Frontal cortex (tissue), 4 donors: ENCODE measurements around the gene OSTF1. TPM values are rescaled to one million over a fixed set of nuclear protein-coding genes. Genes with fewer than 3 reads are reported as not detected.
A peak's percentile ranks its signal among the peaks of the same experiment; 100 is the strongest.

Experiments used
- DNase-seq, 2 donors: peaks; one replicate each; pipeline ENCODE4 v3.0.0; 2012; ENCODE audit warnings: low spot score in 2 of 2
- FAIRE-seq: peaks from 2 replicates; lab custom pipeline; 2012; peaks lifted over from hg19 to GRCh38; lab: Jason Lieb, UNC
- total RNA-seq: library from RNA; depleted of rRNA; stranded (reverse); fragments of >200 nt; gene quantifications from one replicate; pipeline ENCODE4 v1.2.3, GENCODE V29; 2014
- donor health status: control.
- donor health status: control.
- donor health status: control.

OSTF1 gene
- total RNA-seq, 1 donor from 2014 or later = 11.8 TPM

GRCh38 chr9:75149841-75150241 lies 61.5 kb downstream of the OSTF1 start:
- no peak for DNase-seq
- no peak for FAIRE-seq

DNA sequence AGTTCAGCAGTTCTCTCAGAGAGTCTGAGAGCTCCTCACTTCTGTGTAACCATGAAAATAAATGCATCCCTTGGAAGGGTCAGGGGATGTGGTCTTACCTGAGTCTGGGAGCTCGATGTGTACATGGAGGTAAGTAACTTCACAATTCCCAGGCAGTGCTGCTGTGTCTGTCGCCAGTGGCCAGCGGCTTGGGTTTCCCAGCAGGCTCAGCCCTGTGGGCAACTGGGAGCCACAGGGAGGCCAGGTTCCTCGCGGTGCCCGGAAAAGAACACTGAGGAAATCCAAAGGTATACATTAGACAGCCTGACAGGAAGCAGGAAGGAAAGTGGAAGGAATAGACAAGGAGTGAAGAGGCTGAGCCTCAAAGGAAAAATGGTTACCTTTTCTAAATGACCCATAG lies 62.2 kb downstream of the OSTF1 start:
- FAIRE-seq (no peak), DNase-seq (no peak)

- DNase-seq (no peak), FAIRE-seq (no peak)
Observed at GRCh38 chr9:75152416-75152815, 64.1 kb downstream of the OSTF1 start.

- DNase-seq (no peak), FAIRE-seq (no peak)
Observed at GRCh38 chr9:75156858-75157257, 68.5 kb downstream of the OSTF1 start.

DNA sequence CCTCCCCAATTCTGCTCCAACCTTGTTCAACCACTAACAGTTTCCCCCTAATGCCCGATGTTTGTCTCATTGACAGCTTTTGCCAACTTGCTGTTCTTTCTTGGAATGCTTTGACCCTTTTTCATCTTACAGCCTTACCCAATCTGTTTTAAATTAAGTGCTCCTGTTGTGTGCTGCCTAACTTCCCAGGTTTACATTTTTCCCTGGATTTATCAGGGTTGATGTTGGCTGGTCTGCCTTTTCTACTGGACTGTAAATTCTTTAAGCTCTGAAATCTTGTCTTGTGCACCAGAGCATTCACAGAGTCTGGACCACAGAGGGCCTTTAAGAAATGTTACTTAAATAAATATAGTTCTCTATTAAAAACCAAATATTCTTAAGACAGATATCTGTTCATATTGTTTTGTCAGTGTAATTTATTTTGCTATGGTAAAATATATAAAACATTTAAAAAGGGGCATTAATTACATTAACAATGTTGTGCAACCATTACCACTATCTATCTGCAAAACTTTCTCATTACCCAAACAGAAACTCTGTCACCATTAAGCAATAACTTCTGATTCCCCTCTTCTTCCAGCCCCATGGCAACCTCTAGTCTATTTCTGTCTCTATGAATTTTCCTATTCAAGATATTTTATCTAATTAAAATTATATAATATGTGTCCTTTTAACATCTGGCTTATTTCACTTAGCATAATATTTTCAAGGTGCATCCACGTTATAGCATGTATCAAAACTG lies 73.0 kb downstream of the OSTF1 start:
- FAIRE-seq = no peak
- no peak for DNase-seq

GRCh38 chr9:75163764-75164163 lies 75.5 kb downstream of the OSTF1 start:
- FAIRE-seq (no peak), DNase-seq (no peak)

- FAIRE-seq = peak; percentile 42
Observed at GRCh38 chr9:75164573-75164972, 76.3 kb downstream of the OSTF1 start.

DNA sequence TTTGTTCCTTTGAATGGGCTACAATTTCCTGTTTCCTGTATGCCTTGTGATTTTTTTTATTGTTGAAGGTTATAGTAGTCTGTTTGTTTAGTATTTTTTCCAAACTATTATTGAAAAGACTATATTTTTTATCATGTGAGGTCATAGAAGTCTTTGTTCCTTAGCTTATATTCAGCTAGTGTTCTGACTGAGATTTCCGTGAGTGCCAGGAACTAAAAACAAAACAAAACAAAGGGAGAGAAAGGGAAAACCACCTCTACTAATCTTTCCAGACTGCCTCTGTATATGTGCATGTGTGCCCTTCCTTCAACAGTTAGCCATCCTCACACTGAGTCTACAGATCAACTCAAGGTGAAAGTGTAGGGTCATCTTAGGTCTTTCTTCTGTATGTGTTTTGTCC lies 79.0 kb downstream of the OSTF1 start:
- no peak for DNase-seq
- no peak for FAIRE-seq

More at GRCh38 chr9:75164573-75164972, 76.3 kb downstream of the OSTF1 start:
- no peak for DNase-seq

- DNase-seq = no peak
- FAIRE-seq = no peak
Observed at GRCh38 chr9:75168270-75169178, 80.2 kb downstream of the OSTF1 start.

GRCh38 chr9:75169623-75170022 lies 81.3 kb downstream of the OSTF1 start:
- DNase-seq (no peak), FAIRE-seq (no peak)

GRCh38 chr9:75170898-75171360 lies 82.6 kb downstream of the OSTF1 start:
- FAIRE-seq (no peak), DNase-seq (no peak)

GRCh38 chr9:75175395-75175794 lies 87.1 kb downstream of the OSTF1 start:
- DNase-seq (no peak), FAIRE-seq (no peak)

DNA sequence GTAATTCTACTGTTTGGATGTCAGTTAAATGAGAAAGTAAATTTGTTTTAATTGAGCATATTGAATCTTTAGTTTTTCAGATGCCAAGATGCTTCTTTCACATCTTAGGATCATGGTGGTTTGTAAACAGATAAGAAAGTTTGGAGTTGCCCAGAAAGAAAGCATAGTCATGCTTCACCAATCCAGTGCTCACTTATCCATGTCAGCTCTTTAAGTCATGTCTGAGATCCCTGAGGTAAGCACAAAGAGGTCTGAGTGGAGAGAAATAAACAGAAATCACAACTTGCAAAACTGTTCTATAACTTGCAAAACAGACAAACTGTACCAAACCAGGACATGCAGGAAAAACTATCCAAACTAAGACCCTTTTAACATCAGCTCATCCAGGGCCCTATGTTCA lies 87.7 kb downstream of the OSTF1 start:
- FAIRE-seq = no peak
- no peak for DNase-seq

GRCh38 chr9:75181750-75182149 lies 93.4 kb downstream of the OSTF1 start:
- no peak for FAIRE-seq
- DNase-seq = no peak

DNA sequence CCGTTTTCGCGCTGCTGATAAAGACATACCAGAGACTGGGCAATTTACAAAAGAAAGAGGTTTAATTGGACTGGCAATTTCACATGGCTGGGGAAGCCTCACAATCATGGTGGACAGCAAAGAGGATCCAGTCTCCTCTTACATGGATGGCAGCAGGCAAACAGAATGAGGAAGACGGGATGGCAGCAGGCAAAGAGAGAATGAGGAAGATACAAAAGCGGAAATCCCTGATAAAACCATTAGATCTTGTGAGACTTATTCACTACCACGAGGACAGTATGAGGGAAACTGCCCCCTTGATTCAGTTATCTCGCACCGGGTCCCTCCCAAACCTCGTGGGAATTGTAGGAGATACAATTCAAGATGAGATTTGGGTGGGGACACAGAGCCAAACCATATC lies 95.0 kb downstream of the OSTF1 start:
- FAIRE-seq = no peak
- no peak for DNase-seq

DNA sequence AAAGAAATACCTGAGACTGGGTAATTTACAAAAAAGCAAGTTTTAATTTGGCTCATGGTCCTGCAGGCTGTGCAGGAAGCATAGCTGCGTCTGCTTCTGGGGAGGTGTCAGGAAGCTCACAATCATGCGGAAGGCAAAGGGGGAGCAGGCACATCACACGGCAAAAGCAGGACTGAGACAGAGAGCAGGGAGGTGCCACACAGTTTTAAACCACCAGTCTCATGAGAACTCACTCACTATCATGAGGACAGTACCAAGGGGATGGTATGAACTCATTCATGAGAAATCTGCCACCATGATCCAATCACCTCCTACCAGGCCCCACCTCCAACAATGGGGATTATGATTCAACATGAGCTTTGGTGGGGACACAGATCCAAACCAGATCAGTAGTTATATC lies 96.2 kb downstream of the OSTF1 start:
- no peak for DNase-seq
- FAIRE-seq = no peak

DNA sequence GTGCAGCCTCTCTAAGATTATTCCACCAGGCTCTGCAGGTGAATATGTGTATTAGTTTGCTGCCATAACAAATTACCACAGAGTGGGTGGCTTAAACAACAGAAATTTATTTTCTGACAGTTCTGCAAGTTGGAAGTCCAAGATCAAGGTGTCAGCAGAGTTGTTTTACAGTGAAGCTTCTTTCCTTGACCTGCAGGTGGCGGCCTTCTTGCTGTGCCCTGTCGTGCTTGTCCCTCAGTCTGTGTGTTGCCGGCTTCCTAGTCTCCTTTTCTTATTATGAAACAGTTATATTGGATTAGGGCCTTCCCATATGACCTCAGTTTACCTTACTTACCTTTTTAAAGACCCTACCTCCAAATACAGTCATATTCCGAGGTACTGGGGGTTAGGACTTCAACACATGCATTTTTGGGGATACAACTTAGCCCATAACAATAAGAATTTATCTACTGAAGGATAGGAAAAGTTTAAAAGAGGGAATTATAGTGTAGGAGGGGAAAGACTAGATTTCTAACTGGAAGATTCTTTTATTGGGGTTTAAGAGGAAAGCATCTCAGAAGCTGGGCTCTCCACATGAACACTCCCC lies 97.4 kb downstream of the OSTF1 start:
- FAIRE-seq (no peak), DNase-seq (no peak)

GRCh38 chr9:75186767-75187380 lies 98.6 kb downstream of the OSTF1 start:
- FAIRE-seq = peak; percentile 87
- DNase-seq = peak in 1 of 2 donors; percentile 17

- no peak for FAIRE-seq
- no peak for DNase-seq
Observed at GRCh38 chr9:75188756-75189155, 100.4 kb downstream of the OSTF1 start.

GRCh38 chr9:75190762-75191161 lies 102.4 kb downstream of the OSTF1 start:
- DNase-seq (no peak), FAIRE-seq (no peak)
